HG03442 (cell line): ENCODE results near the gene MTMR10.

Experiments
- ATAC-seq: cut with Tn5 transposase; IDR thresholded peaks from one replicate; pipeline ENCODE4 v1.9.1; 2021; ENCODE audit warnings: mild to moderate bottlenecking, moderate library complexity; ENCODE audit not compliant: unreplicated experiment

The MTMR10 gene

GRCh38 chr15:31013863-31014607, 22.6 kb upstream of the MTMR10 start:
- ATAC-seq = peak; percentile 73

GRCh38 chr15:31012455-31012854, 21.0 kb upstream of the MTMR10 start:
- ATAC-seq = no peak

- no peak for ATAC-seq
Observed at GRCh38 chr15:31010036-31010435, 18.6 kb upstream of the MTMR10 start.

- ATAC-seq = no peak
Observed at GRCh38 chr15:31005660-31006059, 14.2 kb upstream of the MTMR10 start.

DNA sequence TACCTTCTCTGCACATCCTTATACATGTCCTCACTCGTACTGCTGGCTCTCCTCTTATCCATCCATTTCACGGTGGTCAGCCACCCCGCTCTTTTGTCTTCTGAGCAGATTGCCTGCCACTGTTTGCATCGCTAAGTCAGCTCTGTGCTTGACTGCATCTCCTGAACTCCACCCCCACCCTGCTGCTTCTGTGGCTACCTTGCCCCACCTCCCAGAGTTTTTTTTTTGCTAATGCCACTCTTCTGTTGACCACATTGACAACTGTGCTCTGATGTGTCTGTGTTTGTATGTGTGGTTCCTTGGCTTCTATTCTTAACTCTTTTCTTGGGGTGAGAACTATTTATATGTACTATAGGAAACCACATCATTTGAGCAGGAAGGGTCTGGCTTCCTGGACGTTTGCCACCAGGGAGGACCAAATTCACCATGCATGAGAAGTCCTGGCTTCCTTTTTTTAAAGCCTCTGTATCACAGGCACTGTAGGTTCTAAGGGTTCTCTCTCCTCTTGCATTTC, 12.8 kb upstream of the MTMR10 start:
- peak; percentile 83 for ATAC-seq

- ATAC-seq = no peak
Observed at GRCh38 chr15:31001702-31002101, 10.3 kb upstream of the MTMR10 start.

DNA sequence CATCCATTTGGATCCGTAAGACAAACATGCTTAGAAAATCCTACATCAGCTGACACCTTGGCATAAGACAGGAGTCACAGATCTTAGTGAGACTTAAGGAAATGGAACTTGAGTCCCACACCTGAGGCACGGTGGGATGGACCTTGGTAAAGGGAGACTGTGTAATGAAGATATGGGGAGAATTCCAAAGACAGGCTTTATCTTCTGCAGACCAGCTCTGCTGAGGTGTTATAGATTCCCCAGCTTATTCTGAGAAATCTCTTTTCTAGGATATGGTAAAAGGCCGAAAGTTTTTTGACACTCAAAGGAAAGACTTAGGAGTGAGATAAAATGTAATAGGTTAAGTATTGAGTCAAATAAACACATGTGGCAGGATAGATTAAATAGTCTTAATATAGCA, 8.3 kb upstream of the MTMR10 start:
- ATAC-seq = no peak

DNA sequence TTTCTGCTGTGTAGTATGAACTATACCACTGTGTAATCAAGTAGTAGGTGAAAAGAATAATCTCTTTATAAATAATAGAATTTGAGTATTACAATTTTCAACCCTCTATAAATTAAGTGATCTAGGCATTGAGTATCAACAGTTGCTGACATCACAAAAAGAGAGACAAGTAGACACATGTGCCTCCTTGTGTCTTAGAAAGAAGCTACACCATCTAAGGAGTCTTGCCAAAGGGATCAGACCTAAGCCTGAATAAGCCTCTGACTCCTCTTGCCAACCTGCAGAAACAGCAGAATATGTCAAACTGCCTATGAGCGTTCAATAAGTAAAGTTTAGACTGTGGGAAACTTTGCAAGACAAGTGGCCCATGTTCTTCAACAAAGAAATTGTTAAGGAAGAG, 5.8 kb upstream of the MTMR10 start:
- ATAC-seq = no peak

GRCh38 chr15:30992249-30992864, 929 bp upstream of the MTMR10 start:
- no peak for ATAC-seq

DNA sequence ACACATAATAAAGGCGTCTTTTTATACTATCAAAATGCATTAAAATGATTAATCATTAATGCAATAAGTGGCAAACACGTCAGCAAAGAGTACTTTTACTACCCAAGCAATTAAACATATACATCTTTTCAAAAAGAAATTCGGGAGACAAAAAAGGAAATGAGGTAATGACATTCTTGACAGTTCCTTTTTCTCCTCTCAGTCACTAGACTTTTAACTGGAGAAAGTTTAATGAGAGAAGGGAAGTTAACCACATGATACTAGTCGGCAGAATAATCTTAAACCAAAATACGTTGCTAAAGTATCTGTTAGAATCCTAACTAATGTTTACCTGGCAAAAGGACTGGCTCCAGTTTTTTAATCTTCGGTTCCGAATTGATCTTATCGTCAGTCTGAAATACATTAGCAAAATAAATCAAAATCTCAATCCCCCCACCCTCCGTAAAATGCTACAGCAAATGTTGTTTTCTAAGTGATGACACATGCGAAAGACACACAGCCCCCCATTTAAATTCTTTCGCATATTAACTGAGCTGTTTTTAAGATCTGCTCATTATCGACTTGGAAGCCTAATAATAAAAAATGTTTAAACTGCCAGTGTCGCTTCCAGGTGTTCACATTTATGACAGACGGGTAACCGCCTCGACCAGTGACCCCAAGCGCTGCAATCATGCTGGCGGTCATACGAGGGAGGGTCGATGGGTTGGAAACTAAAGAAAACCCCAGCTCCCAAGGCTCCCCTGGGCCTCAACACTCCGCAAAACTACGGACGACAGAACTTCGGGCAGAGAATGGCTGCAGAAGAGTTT, 778 bp downstream of the MTMR10 start:
- ATAC-seq = no peak

GRCh38 chr15:30990036-30990435, 1.4 kb downstream of the MTMR10 start:
- ATAC-seq = no peak

DNA sequence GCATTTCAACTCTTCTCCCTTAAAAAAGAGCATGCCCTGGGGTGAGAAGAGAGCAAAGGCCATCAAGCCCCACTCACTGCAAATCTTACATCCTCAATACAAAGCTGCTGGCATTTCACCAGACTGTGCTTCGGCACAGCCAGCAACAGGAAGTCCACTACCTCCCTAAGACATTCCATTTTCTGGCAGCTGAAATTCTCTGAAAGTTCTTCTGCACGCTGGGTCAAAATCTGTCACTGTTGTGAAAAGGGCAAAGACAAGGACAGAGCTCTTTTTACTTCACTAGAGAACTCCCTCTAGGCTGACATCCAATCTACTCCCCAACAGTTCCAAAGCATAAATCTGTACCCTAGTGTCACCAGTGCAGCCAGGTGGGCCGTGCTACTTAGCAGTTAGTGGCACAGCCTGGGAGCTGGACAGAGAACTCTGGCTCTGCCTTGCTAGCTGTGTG, 6.3 kb downstream of the MTMR10 start:
- no peak for ATAC-seq

- no peak for ATAC-seq
Observed at GRCh38 chr15:30984542-30984941, 6.9 kb downstream of the MTMR10 start.

- no peak for ATAC-seq
Observed at GRCh38 chr15:30984118-30984517, 7.3 kb downstream of the MTMR10 start.

DNA sequence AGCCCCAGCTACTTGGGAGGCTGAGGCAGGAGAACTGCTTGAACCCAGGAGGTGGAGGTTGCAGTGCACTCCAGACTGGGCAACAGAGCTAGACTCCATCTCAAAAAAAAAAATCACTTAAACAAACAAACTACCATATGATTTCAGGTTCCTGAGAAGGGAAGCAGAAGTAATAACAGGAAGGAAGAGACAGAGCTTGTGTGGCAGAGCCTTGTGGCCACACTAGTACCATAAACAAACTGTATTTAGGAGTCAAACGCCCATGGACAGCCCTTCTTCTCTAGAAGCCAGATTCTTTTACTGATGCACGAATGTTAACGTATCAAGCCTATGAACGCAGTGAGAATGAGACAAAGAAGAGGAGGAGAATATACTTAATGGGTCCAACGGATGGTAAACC, 12.0 kb downstream of the MTMR10 start:
- no peak for ATAC-seq

DNA sequence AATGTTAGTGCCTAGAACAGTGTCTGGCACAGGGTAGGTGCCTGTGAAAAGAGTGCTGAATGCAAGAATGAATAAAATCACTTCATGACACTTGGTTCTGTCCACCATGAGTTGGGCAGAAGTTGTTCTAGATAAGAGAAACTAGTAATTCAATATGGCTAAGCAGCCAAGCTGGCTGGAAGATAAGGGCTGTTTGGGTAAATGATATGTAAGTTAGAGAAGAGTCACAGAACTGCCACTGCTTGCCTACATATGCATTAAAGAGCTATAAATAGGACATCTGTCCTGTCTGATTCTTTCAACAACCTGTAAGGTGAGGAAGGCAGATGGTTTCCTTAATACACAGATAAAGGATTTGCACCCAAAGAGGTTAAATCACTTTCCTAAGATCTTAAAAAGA, 13.1 kb downstream of the MTMR10 start:
- ATAC-seq = no peak

- no peak for ATAC-seq
Observed at GRCh38 chr15:30974112-30974511, 17.3 kb downstream of the MTMR10 start.

DNA sequence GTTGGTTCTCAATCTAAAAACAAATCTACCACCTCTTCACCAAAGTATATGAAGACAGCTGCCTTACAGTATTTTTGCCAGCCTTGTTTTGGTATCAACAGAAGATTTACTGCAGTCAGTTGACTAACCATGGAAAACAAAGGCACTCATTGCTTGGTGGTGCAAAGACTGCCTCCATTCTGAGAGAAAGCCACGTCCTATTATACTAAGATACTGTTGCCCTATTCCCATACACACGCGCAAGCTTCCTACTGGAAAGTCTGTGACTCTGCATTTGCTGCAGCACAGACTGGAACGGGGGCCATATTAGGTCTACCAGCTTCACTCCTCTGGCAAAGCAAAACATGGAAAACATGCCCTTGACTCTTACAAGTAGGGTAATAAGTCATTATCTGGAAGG, 18.0 kb downstream of the MTMR10 start:
- ATAC-seq = no peak

DNA sequence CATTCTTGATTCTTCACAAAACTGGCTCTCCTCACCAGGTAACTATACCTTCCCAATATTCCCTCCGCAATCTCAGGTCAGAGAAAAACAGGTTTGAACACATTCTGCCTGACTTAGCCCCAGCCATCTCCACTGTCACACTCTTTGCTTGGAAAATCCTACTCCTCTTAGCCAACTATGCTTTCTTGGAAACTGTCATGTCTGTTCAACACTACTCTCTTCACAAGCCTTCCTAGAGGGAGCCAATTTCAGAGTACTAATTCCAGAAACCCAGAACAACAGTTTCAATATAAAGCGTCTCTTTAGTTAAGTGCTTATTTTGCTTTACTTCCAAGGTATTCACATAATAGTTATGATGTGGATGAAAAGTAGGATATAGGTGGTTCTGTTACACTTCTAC, 21.7 kb downstream of the MTMR10 start:
- no peak for ATAC-seq

GRCh38 chr15:30963681-30964080, 27.7 kb downstream of the MTMR10 start:
- ATAC-seq = no peak

DNA sequence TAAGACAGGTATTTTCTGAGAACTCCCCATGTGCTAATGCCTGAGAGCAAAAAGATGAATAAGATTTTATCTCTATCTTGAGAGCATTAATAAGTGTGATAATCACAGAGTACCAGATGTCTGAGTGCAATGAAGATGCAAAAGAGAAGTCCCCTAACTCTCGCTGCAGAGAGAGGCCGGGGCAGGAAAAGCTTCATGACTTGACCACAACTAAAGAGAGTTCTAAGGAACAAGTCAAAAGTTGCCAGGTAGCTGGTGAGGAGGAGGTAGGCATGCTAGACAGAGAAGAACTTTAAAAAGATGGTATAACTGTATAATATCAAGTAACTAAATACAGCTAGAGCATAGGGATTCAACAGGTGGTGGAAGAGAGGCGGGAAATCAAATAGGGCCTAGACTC, 28.8 kb downstream of the MTMR10 start:
- no peak for ATAC-seq

GRCh38 chr15:30962079-30962478, 29.3 kb downstream of the MTMR10 start:
- ATAC-seq = no peak
